Stimulated activated CD4-positive, alpha-beta T cell treated with anti-CD3 and anti-CD28 coated beads, Interleukin-1b, Interleukin-23, amount 100 ng/mL, for 1 hour (primary cell): ENCODE data around the gene ID2.
A peak's percentile ranks its signal among the peaks of the same experiment; 100 is the strongest.

Source experiments
- DNase-seq, 2 donors: peaks; one replicate each; pipeline ENCODE4 v3.0.0-alpha.2; 2020; ENCODE audit warnings: low read depth in 2 of 2

The ID2 gene

GRCh38 chr2:8681786-8682692 is at the start of gene ID2:
Gene ID2 (plus strand): TSS chr2:8682056. CDS start chr2:8682166, 110 bp downstream.
- DNase-seq: peak; percentile 94 to 97

GRCh38 chr2:8632755-8633154 is 49.1 kb upstream of the ID2 start:
- DNase-seq: no peak

- DNase-seq: no peak
Observed at GRCh38 chr2:8633186-8633734, 48.6 kb upstream of the ID2 start.

- DNase-seq: no peak
Observed at GRCh38 chr2:8633735-8634313, 48.0 kb upstream of the ID2 start.

GRCh38 chr2:8634466-8635172 is 47.2 kb upstream of the ID2 start:
- no peak for DNase-seq

- no peak for DNase-seq
Observed at GRCh38 chr2:8636041-8636491, 45.8 kb upstream of the ID2 start.

- no peak for DNase-seq
Observed at GRCh38 chr2:8636721-8637636, 44.9 kb upstream of the ID2 start.

- no peak for DNase-seq
Observed at GRCh38 chr2:8638327-8638726, 43.5 kb upstream of the ID2 start.

GRCh38 chr2:8639122-8639635 is 42.7 kb upstream of the ID2 start:
- no peak for DNase-seq

- no peak for DNase-seq
Observed at GRCh38 chr2:8640498-8640897, 41.4 kb upstream of the ID2 start.

- DNase-seq: no peak
Observed at GRCh38 chr2:8641301-8641965, 40.4 kb upstream of the ID2 start.

- DNase-seq: no peak
Observed at GRCh38 chr2:8642366-8643068, 39.3 kb upstream of the ID2 start.

- DNase-seq: no peak
Observed at GRCh38 chr2:8643250-8643995, 38.4 kb upstream of the ID2 start.

GRCh38 chr2:8643996-8644356 is 37.9 kb upstream of the ID2 start:
- DNase-seq: no peak

GRCh38 chr2:8644605-8645175 is 37.2 kb upstream of the ID2 start:
- DNase-seq: no peak

GRCh38 chr2:8645176-8645831 is 36.6 kb upstream of the ID2 start:
- no peak for DNase-seq

- DNase-seq: no peak
Observed at GRCh38 chr2:8646731-8647461, 35.0 kb upstream of the ID2 start.

- no peak for DNase-seq
Observed at GRCh38 chr2:8647462-8647857, 34.4 kb upstream of the ID2 start.
